GM19099 (cell line): ENCODE results near the gene B3GNT9.

Experiments used
- POLR2A ChIP-seq: IDR thresholded peaks from 3 replicates; pipeline ENCODE4 v1.6.1; 2011; ENCODE audit warnings: low read depth; ENCODE audit not compliant: insufficient read length; ENCODE audit errors: extremely low read depth

Gene B3GNT9

DNA sequence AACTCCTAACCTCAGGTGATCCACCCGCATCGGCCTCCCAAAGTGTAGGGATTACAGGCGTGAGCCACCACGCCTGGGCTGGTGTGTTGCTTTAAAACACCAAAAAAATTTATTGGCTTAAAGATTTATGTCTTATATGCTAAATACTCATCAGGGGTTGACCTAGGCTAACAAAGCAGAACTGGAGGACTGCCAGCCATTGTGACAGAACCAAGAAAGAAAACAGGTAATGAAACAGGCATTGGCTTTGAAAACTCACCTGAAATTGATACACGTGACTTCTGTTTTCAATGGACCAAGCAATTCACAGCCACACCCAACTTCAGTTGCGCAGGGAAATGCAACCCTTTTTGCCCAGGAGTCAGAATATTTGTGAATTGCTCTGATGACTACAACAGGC lies 46.0 kb downstream of the B3GNT9 start:
- no peak for TF ChIP-seq POLR2A

GRCh38 chr16:67104061-67104460 lies 46.7 kb downstream of the B3GNT9 start:
- no peak for TF ChIP-seq POLR2A

- no peak for TF ChIP-seq POLR2A
Observed at GRCh38 chr16:67101311-67102082, 49.3 kb downstream of the B3GNT9 start.

- TF ChIP-seq POLR2A = no peak
Observed at GRCh38 chr16:67100569-67101310, 50.1 kb downstream of the B3GNT9 start.

DNA sequence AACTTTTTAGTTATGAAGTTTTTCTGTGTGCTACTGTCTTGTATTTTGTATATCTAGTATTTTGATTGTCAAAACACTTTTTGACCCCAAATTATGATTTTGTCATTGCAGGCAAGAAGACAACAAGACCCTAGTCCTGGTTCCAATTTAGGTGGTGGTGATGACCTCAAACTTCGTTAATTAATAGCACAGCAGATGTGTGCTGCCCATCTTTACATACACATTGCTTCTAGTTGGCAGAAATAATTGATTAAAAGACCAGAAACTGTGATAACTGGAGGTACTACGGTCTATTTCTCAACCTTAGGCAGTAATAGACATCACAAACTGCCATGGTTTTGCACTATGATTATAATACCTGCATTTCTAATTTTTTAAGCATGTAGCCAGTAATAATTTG lies 52.2 kb downstream of the B3GNT9 start:
- TF ChIP-seq POLR2A = no peak
